ENCODE measurements around the gene MCM6. TPM values are rescaled to one million over a fixed set of nuclear protein-coding genes. Genes with fewer than 3 reads are reported as not detected.

The MCM6 gene
- total RNA-seq, 1 experiment from 2014 or later: 39.9 TPM

GRCh38 chr2:135916207-135916606 is 40.0 kb upstream of the MCM6 start:
- peak; percentile 31; the same call in 1 of the 2 replicates for ATAC-seq
- H3K9me3 ChIP-seq (ENCODE audit: low read length): no peaks in the 10 kb centered on the region
- no peaks in the 10 kb centered on the region for H3K9me2 ChIP-seq (replicated peaks; ENCODE audit: low read length)
- H3F3A ChIP-seq (ENCODE audit: low read length, unreplicated experiment): no peaks in the 10 kb centered on the region
- POLR2A ChIA-PET (ENCODE audit: unreplicated experiment): no interaction called here
- H3K36me3 ChIP-seq (ENCODE audit: low read depth, low read length): peaks cover 7% of the 10 kb centered on the region
- H3K27me3 ChIP-seq (ENCODE audit: low read length): no peaks in the 10 kb centered on the region
- H4K20me1 ChIP-seq (ENCODE audit: low read length): no peaks in the 10 kb centered on the region
- intact Hi-C loops (cut with micrococcal nuclease): loop anchor here (5.0 kb wide), 2 partner anchors 71 to 321 kb away; partner anchors contain the start of gene DARS1
- CTCF ChIA-PET: no interaction called here
- no peak overlapping the region for H3K9ac ChIP-seq (ENCODE audit: low read length)
- H3K4me3 ChIP-seq (ENCODE audit: low read length): no peak overlapping the region
- no peak overlapping the region for H3K27ac ChIP-seq (ENCODE audit: low read length)
- H3K79me2 ChIP-seq (ENCODE audit: low read length): no peaks in the 10 kb centered on the region
- H3K4me1 ChIP-seq (ENCODE audit: insufficient read depth, low read length): peaks cover 15% of the 10 kb centered on the region
- peak; percentile 76 for DNase-seq
- BruUV-seq (replicated peaks): no TSS peak
- H3K4me2 ChIP-seq (ENCODE audit: low read length): no peak overlapping the region
- TF ChIP-seq, protein P1, sequence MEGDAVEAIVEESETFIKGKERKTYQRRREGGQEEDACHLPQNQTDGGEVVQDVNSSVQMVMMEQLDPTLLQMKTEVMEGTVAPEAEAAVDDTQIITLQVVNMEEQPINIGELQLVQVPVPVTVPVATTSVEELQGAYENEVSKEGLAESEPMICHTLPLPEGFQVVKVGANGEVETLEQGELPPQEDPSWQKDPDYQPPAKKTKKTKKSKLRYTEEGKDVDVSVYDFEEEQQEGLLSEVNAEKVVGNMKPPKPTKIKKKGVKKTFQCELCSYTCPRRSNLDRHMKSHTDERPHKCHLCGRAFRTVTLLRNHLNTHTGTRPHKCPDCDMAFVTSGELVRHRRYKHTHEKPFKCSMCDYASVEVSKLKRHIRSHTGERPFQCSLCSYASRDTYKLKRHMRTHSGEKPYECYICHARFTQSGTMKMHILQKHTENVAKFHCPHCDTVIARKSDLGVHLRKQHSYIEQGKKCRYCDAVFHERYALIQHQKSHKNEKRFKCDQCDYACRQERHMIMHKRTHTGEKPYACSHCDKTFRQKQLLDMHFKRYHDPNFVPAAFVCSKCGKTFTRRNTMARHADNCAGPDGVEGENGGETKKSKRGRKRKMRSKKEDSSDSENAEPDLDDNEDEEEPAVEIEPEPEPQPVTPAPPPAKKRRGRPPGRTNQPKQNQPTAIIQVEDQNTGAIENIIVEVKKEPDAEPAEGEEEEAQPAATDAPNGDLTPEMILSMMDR (conservative IDR thresholded peaks at IDR 0.05; ENCODE audit: low read depth, low read length): peak; percentile 65
- TF ChIP-seq EZH2phosphoT487 (IDR thresholded peaks at IDR 0.05; ENCODE audit: borderline replicate concordance, low read length): no peak
- no peak overlapping the region for H2AFZ ChIP-seq (ENCODE audit: low read length)

DNA sequence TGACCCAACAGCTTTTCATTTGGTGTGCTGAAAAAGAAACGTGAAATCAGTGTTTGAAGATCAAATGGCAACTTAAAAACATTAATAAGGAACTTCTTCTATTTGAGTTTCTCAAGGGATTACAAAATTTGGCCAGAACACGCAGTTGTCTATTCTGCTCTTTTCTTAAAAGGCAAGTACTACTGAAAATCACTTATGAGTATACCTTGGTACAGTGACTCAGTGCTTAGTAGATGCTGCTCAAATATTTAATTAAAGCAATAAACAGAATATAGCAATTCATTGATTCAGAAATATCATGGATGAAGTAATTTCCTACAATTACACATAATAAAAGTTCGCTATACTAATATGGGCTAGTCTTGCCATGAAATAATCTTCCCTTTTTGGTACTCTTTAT is 38.2 kb upstream of the MCM6 start:
- no peaks in the 10 kb centered on the region for H3F3A ChIP-seq (ENCODE audit: low read length, unreplicated experiment)

More for the DNA sequence above, 38.2 kb upstream of the MCM6 start:
- Histone ChIP-seq H3K9ac (ENCODE audit: low read length) (peak overlapping the region; percentile 34; the same call in 1 of the 2 replicates), H3K4me3 (ENCODE audit: low read length) (no peak overlapping the region), H3K4me2 (ENCODE audit: low read length) (peak overlapping the region; percentile 41), H3K27ac (ENCODE audit: low read length) (peak overlapping the region; percentile 76), H3K36me3 (ENCODE audit: low read depth, low read length) (peaks cover 21% of the 10 kb centered on the region), H2AFZ (ENCODE audit: low read length) (no peak overlapping the region), H3K9me2 (replicated peaks; ENCODE audit: low read length) (no peaks in the 10 kb centered on the region), H3K79me2 (ENCODE audit: low read length) (no peaks in the 10 kb centered on the region), H3K9me3 (ENCODE audit: low read length) (no peaks in the 10 kb centered on the region), H4K20me1 (ENCODE audit: low read length) (no peaks in the 10 kb centered on the region), H3K27me3 (ENCODE audit: low read length) (no peaks in the 10 kb centered on the region), H3K4me1 (ENCODE audit: insufficient read depth, low read length) (peaks cover 15% of the 10 kb centered on the region)
- POLR2A ChIA-PET (ENCODE audit: unreplicated experiment): interaction anchor here (0.5 kb wide), 1 partner anchor 241 kb away, joined by 3 read pairs; no protein-coding TSS in a partner anchor
- CTCF ChIA-PET: interaction anchor here (0.7 to 1.0 kb wide), 2 partner anchors 38 to 470 kb away, joined by 4 to 5 read pairs; partner anchors contain the start of gene MCM6
- intact Hi-C loops (cut with micrococcal nuclease): loop anchor here (1.0 to 2.0 kb wide), 2 partner anchors 34 to 464 kb away; no protein-coding TSS in a partner anchor
- peak; percentile 65 for DNase-seq
- TF ChIP-seq EZH2phosphoT487 (IDR thresholded peaks at IDR 0.05; ENCODE audit: borderline replicate concordance, low read length): no peak
- TF ChIP-seq EZH2 (IDR thresholded peaks at IDR 0.05; ENCODE audit: low read length, unreplicated experiment): no peak
- TF ChIP-seq, protein P1 (conservative IDR thresholded peaks at IDR 0.05; ENCODE audit: low read depth, low read length): no peak
- ATAC-seq: peak; percentile 96
- BruUV-seq (replicated peaks): no TSS peak

Measured in PC-3 (cell line).